ENCODE results near the gene BRPF1.

Gene BRPF1, protein sequence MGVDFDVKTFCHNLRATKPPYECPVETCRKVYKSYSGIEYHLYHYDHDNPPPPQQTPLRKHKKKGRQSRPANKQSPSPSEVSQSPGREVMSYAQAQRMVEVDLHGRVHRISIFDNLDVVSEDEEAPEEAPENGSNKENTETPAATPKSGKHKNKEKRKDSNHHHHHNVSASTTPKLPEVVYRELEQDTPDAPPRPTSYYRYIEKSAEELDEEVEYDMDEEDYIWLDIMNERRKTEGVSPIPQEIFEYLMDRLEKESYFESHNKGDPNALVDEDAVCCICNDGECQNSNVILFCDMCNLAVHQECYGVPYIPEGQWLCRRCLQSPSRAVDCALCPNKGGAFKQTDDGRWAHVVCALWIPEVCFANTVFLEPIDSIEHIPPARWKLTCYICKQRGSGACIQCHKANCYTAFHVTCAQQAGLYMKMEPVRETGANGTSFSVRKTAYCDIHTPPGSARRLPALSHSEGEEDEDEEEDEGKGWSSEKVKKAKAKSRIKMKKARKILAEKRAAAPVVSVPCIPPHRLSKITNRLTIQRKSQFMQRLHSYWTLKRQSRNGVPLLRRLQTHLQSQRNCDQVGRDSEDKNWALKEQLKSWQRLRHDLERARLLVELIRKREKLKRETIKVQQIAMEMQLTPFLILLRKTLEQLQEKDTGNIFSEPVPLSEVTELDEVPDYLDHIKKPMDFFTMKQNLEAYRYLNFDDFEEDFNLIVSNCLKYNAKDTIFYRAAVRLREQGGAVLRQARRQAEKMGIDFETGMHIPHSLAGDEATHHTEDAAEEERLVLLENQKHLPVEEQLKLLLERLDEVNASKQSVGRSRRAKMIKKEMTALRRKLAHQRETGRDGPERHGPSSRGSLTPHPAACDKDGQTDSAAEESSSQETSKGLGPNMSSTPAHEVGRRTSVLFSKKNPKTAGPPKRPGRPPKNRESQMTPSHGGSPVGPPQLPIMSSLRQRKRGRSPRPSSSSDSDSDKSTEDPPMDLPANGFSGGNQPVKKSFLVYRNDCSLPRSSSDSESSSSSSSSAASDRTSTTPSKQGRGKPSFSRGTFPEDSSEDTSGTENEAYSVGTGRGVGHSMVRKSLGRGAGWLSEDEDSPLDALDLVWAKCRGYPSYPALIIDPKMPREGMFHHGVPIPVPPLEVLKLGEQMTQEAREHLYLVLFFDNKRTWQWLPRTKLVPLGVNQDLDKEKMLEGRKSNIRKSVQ (N-terminal part only)

DNA sequence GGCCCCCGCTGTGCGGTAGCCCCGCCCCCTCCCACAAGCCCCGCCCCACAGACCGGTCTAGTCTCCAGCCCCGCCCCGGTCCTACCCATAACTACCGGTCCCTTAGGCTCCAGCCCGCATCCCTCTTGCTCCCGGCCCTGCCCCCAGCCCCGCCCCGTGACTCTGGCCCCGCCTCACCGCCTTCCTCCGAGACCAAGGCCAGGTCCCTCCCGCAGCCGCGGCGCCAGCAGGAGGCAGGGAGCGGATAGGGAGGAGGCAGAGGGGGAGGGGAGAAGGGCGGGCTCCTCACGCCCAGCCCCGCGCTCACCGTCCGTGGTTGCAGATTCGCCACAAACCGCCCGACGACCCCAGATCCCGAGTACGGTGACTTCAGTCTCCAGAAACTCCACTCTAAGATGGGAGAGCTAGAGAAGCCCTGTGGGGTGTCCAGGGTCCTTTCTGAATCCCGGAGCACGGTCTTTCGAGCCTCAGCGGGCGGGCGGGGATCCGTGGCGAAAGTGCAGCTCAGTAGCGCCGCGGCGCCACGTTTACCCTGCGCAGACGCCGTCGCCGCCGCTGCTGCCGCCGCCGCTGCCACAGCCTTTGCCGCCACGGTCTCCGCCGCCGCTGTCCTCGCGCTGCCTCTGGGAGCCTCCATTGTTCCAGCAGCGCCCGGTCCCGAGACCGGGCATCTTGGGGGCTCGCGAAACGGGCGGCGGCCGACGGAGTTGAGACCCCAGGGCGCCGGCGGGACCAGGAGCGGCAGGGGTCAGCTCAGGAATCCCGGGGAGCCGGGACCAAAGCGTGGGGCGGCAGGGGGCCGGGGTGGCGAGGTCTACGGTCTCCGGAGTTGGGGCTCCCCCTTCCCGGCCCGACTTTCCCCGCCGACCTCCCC lies at the start of gene BRPF1:
Gene BRPF1, plus strand, starts transcription at position 530 of the 874 bp plus-strand sequence. CDS start 2,406 bp downstream, outside the sequence.
- DNase-seq (ENCODE audit: low spot score), result peak; percentile 97

DNA sequence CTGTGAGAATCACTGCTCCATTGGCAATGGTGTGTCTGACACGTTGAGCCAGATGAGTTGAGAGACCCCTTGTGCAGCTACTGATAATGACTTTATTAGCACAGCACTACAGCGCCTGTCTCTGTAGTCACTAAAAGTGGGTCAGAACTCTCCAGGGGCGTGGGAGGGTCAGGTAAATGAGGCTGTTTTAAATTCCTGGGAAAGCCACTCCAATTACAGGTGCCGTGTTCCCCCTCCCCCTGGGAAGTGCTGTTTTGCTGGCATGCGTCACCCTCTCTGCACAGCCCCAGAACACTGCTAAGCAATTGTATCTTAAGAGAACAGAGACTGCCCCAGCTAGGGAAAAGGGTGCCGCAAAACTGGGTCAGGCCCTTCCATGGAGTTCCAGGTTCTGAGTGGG lies 49.4 kb upstream of the BRPF1 start:
- no peak for DNase-seq (ENCODE audit: low spot score)

DNA sequence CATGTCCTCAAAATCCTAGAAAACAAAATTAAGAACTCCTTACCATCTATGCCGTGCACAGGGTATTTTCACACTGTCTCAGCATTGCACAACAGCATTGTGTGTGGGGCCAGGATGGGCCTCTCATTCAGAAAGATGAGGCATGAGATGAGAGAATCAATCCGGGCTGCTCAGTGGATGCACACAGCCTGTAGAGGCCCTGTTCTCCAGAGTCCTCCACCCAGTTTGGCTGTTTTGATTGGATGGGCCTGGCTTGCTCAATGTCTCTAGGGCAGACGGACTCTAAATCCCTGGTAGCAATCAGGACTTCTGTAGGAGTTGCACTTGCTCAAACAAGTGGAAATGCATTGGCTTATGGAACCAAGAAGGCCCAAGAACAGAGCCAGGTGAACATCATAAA lies 48.1 kb upstream of the BRPF1 start:
- no peak for DNase-seq (ENCODE audit: low spot score)

DNA sequence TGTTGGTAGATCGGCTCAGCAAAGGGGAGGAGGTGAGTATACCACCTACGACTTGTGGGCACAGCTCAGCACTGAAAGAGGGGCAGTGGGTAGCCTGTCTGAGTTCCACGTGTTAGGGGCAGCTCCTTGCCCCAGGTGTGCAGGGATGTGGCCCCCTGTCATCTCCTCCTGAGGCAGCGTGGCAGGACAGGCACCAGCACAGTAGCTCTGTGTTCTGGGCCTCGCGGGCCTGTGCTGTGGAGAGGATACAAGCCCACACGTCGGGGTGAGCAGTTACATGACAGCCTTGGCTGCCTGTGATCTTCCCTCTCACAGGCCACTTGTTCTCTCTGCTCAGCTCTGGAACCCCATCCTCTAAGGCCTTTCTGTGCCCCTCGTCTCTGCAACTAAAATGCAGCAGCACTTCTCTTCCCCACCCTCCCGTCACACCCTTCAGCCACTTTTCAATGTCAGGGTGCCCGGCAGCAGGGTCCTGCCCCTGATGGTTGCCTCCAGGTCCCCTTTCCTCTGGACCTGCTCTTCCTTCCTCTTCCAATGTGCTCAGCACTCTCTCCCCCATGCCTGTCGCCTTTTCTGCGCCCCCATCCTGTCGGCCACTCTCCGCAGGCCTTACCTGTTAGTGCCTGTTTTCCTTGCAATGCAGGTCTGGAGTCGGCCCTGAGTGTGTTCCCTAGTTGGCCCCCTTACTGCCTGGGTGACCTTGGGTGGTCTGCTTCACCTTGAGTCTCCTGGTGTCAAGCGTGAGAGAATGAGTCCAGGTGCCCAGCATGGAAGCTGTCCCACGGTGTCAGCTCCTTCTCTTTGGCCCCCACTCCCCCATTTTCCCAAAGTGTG lies 46.1 kb upstream of the BRPF1 start:
- DNase-seq (ENCODE audit: low spot score), result no peak

DNA sequence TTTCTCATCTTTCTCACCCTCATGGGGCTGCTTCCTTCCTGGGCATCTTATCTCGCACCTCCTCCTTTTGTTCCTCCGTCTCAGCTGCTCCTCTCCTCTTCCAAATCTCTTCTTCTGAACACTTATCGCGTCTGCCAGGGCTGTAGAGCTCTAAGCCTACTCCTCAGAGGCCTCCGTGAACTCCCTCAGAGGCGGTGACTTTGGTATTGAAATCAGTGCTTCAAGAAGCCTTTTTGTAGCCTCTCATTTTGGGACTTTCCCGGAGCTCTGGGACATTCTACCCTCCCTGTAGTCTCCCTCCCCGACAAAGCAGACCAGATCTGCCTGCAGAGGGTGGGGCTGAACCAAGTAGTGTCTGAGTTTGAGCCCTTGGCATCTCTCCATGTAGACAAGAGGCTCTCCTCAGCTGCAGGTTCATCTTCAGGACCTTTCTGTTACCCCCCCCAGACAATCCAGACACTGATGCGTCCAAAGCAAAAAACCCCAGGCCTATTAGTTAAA lies 45.4 kb upstream of the BRPF1 start:
- no peak for DNase-seq (ENCODE audit: low spot score)

DNA sequence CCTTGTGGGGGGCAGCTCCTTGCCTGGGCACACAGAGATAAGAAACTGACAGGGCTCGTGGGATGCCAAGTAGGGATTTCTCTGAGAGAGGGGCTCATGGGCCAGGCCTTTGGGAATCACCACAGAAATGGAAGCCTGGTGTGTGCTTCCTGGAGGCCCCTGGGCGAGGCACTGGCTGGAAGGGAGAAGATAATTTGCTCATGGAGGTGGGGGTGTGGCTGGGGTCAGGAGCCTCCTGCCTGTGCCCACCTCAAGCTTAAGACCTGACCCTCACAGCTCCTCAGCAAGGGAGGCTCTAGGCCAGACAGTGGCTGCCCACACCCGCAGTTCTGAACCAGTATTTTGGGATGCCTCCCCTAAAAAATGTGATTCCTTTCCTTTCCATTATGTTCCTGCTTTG lies 44.8 kb upstream of the BRPF1 start:
- no peak for DNase-seq (ENCODE audit: low spot score)

DNA sequence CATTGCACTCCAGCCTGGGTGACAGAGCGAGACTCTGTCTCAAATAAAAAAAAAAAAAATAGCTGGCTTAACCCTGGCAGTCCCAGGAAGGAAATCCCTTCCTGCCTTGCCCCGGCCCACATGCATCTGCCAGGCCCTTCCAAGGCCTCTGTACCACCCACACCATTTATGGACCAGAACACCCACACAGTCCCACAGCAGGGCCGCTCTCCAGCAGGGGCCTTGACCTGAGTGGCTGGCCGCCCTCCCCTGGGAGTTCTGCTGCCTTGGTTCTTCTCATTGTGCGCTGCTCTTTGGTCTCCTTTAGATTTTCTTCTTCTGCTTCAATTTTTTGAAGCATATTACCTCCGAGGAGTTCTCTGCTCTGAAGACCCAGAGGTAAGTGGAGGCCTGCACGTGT lies 44.0 kb upstream of the BRPF1 start:
- no peak for DNase-seq (ENCODE audit: low spot score)

DNA sequence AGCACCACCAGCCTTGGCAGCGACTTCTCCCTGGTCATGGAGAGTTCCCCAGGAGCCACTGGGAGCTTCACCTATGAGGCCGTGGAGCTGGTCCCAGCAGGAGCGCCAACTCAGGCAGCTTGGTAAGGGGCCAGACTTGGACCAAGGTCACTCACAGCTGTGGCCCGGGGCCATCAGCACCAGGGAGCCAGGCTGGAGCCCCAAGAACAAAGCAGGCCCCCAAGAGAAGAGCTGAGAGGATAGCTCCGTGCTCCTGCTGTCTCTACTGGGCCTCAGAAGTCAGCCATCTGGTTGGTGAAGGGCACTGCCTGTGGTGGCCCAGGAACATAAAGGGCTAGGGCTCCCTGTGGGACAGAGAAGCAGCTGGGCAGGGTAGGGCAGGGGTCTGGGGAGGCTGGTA lies 42.6 kb upstream of the BRPF1 start:
- DNase-seq (ENCODE audit: low spot score), result no peak

DNA sequence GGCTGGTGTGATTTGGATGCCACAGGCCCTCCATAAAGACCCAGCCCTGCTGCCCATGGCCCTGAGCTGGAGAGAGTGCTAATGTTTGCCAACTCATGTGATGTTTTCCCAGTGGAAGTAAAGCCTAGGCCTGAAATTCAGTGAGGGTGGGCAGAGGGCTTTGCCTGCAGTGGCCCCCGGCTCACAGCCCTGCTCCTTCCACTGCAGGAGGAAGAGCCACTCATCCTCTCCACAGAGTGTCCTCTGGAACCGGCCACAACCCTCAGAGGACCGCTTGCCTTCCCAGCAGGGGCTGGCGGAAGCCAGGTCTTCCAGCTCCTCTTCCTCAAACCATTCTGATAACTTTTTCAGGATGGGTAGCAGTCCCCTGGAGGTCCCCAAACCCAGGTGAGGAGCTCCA lies 41.8 kb upstream of the BRPF1 start:
- no peak for DNase-seq (ENCODE audit: low spot score)

DNA sequence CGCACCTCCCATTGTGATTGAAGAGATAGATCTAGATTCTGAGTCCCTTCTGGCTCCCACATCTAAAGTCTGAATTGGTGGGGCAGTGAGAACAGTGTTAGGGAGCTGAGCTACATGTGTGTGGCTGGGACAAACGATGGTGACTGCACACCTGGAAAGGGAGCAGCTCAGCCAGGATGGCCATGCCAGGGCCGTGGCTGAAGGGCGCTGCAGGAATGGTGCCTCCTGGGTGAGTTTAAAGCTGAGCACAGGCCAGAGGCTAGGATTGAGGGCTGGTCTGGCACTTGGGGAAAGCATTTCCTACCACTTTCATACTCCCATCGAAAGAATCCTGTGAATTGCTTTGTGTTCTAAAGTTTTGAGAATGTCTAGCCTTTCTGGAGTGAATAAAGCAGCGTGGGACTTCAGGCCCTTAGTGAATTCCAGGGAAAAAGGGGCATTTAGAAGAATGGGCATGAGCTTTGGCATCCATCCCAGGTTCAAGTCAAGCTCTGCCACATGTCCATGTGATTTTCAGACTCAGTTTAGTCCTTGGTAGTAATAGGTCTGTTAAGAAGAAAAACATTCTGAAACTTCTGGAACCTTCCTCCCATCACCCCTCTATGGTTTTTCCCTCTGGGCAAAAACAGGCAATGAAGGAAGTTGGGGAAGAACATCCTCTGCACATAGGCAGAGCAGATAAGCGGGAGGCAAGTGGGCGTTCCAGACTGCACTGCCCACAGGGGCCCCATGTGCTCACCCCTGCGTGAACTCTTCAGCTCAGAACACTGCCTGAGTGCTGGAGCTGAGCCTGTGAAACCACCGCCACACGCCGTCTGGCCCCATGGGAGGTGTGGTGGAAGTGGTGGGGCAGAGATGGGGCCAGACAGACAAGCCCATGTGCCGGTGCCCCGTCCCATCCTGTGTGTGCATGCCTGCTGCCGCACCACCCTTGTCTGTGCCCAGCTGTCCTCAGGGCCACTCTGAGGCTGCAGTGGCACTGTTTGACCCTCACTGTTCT lies 40.8 kb upstream of the BRPF1 start:
- no peak for DNase-seq (ENCODE audit: low spot score)

DNA sequence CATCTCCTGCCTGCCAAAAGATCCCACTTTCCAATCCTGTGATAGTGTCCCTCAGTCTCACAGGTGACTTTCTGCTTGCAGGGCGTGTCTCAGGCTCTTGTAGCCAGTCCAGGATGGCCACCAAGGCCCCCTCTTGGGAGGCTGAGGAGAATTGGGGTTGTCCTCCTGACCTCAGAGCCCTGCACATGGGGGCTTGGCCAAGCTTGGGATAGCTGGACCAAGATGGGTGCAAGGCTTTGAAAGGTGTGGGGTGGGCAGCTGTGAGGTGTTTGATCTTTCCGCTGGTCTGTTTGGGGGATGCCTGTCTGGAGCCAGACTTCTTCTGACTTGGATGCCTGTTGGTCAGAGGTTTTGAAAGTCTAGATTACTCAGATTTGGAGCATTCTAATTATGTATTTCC lies 39.9 kb upstream of the BRPF1 start:
- DNase-seq (ENCODE audit: low spot score), result no peak

DNA sequence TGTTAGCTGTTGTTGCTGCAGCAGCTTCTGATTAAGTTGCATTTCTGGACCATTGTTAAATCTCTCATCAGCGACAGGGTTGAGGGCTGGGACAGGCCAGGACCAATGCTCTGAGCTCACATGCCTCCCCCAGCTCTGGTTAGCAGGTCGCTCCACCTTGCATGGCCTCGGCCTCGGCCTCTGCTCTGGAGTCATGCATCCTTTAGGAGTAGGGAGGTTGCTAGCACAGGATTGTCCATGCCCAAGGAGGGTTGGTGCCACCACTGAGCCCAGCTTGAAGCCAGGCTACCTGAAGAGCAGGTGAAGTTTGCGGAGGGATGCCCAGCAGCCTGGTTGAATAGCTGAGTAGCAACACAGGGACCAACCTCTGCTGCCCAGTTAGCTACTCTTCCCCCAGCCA lies 39.1 kb upstream of the BRPF1 start:
- DNase-seq (ENCODE audit: low spot score), result no peak

DNA sequence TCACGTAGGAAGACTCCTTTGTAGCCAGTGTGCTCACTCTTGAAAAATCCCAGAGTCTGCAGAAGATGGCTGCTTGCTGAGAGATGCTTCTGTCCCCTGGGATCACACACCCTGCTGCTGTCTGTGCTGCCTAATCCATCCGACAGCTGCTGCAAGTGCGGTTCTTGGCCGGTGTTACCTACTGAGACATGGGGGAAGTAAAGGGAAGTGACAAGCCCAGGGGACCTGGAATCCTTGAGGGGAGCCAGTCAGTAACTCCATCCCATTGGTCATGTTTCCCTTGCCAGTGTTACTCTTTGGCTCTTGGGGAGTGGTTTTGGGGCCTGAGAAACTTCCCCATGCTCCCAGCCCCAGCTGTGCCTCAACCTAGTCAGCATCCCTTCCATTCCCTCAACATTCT lies 36.2 kb upstream of the BRPF1 start:
- DNase-seq (ENCODE audit: low spot score), result no peak

DNA sequence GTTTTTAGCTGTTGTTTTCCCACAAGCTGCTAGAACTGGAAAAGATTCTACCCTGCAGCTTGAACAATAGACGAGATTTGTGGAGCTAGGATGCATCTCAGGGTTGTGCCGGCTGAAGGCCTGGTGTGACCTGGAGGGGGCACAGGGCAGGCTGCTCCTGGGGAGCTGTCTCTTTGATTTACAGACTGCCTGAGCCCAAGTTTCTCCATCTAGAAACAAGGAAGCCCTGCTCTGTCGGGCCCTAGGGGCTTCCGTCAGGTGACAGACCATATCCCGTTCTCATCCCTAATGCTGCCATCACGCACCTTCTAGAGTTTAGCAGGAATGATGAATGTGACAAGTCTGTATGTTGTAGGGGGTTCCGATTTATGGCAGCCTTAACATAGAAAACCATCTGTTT lies 35.8 kb upstream of the BRPF1 start:
- DNase-seq (ENCODE audit: low spot score), result no peak

DNA sequence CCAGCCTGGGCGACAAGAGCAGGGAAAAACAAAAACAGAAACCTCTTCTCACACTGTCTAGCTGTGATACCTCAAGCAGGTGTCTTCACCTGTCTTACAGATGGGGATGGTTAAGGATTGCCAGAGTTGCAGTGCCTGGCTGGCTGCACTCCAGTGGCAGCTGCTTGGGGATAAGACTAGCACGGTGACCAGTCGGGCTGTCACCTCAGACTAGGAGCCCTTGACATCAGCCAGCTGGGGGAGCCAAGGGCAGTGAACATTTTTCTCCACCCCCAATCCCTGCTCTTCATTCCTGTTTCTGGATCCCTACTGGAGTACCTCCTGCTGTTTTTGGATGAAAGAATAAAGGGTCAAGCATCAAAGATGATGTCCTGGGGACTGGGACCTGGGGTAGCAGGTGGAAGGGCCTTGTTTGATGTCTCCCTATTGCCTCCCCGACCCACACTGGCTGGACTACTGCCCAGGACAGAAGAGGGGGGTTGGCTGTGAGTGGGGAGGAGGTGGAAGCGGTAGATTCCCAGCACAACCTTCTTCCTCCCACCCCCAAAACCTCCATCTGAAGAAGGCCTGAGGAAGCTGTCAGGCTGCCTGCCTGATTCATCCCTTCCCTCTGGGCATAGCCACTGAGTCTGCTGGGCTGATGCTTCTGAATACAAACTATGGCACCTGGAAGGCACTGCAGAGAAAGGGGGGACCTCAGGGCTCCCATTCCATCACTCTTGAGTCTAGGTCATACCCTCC lies 34.9 kb upstream of the BRPF1 start:
- no peak for DNase-seq (ENCODE audit: low spot score)

DNA sequence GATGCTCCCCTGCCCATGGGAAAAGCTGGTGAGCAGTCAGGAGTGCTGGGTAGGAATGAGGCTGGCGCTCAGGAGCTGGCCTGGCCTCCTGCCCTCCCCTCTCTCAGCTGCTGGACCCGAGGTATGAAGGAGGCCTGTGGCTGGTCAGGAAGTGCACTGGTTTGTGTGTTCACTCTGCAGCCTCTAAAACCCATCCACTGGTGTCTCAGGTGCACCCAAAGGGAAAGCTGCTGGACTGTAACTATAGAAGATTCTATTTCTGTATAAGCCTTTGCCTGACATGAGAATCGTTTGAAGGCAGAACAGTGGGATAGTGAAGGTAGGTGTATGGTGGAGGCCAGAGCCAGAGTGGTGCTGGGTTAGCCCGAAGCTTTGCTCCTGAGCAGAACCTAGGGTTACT lies 33.6 kb upstream of the BRPF1 start:
- DNase-seq (ENCODE audit: low spot score), result no peak

DNA sequence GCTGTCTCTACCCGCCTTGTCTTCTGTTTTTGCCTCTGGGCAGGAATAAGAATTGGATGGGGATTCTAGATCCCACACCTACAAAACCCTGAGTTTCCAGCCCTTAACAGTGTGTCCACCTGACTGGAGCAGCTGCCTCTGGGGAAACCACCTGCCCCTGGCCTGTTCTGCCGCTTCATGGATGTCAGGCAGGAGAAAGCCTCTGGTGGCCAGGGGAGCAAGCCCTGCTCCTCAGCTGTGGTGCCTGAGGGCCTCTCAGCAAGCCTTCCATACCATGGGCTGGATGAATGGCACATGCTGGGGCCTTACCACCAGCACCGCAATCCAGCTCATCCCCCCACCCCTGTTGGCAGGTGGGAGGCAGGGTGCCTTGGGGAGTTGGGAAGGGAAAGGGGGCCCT lies 33.2 kb upstream of the BRPF1 start:
- no peak for DNase-seq (ENCODE audit: low spot score)

DNA sequence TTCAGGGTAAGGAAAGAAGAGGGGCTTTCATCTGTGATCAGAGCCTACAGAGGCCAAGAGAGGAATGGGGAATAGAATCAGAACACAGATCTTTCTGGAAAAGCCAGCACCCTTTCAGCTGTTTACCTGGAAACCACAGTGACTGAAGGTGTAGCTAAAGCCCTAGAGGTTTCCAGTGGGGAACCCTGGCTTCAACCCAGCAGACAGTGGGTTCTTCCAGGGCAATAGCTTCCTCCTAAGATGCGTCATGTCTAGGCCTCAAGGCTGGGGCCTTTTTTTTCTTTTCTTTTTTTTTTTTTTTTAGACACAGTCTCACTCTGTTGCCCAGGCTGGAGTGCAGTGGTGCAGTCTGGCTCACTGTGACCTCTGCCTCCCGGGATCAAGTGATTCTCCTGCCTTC lies 31.0 kb upstream of the BRPF1 start:
- no peak for DNase-seq (ENCODE audit: low spot score)

DNA sequence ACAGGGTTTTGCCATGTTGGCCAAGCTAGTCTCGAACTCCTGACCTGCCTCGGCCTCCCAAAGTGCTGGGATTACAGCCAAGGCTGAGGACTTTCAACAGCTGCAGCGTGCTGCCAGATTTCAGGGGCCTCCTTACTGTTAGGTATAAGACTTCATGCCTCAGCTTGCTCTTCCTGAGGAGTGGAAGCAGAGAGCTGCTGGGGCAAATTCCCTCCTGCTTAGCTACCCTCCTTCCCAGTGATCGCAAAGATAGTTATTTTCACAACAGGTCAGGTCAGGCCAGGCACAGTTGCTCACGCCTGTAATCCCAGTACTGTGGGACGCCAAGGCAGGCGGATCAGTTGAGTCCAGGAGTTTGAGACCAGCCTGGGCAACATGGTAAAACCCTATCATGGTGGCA lies 30.5 kb upstream of the BRPF1 start:
- DNase-seq (ENCODE audit: low spot score), result no peak
